OCI-LY7 (cell line): Measurements from ENCODE around the gene RGL1.

Experiments used
- EZH2phosphoT487 ChIP-seq: fragments of 200-600 bp; sonication (generic); IDR thresholded peaks from 2 replicates; pipeline ENCODE4 v1.6.1; 2018; ENCODE audit warnings: low read depth, borderline replicate concordance, mild to moderate bottlenecking, mixed run types, antibody characterized with exemption, low read length, moderate library complexity, mixed read lengths
- TF ChIP-seq, protein P1 (sequence below): fragments of 200-600 bp; sonication (generic); conservative IDR thresholded peaks from 2 replicates; pipeline ENCODE4 v1.5.1; 2014; ENCODE audit warnings: mild to moderate bottlenecking, antibody characterized with exemption, low read length, moderate library complexity, mixed read lengths

GRCh38 chr1:183889095-183889494 is 84.2 kb downstream of the RGL1 start:
- TF ChIP-seq, protein P1, sequence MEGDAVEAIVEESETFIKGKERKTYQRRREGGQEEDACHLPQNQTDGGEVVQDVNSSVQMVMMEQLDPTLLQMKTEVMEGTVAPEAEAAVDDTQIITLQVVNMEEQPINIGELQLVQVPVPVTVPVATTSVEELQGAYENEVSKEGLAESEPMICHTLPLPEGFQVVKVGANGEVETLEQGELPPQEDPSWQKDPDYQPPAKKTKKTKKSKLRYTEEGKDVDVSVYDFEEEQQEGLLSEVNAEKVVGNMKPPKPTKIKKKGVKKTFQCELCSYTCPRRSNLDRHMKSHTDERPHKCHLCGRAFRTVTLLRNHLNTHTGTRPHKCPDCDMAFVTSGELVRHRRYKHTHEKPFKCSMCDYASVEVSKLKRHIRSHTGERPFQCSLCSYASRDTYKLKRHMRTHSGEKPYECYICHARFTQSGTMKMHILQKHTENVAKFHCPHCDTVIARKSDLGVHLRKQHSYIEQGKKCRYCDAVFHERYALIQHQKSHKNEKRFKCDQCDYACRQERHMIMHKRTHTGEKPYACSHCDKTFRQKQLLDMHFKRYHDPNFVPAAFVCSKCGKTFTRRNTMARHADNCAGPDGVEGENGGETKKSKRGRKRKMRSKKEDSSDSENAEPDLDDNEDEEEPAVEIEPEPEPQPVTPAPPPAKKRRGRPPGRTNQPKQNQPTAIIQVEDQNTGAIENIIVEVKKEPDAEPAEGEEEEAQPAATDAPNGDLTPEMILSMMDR = no peak
- TF ChIP-seq EZH2phosphoT487 = no peak
